ENCODE results near the gene SLIT1.

The SLIT1 gene

GRCh38 chr10:97228775-97229157 lies 43.0 kb upstream of the SLIT1 start:
- peaks cover 9 to 13% of the 10 kb centered on the region in 2 experiments for H3K4me1 ChIP-seq (ENCODE audit: control insufficient read depth in 1 of 2, insufficient read depth in 1 of 2, low read depth in 1 of 2, low read length in 1 of 2)
- peaks cover 75% of the 10 kb centered on the region for H3K36me3 ChIP-seq
- H3K9me3 ChIP-seq: no peaks in the 10 kb centered on the region
- TF ChIP-seq CTCF (IDR thresholded peaks at IDR 0.05): no peak
- H3K4me3 ChIP-seq (ENCODE audit: low read depth in 1 of 2, low read length in 1 of 2): no peak overlapping the region
- no peak overlapping the region for H3K27ac ChIP-seq
- no peaks in the 10 kb centered on the region for H3K27me3 ChIP-seq

- no peak for TF ChIP-seq CTCF (IDR thresholded peaks at IDR 0.05)
- Histone ChIP-seq H3K36me3 (peaks cover 73% of the 10 kb centered on the region), H3K4me1 (ENCODE audit: control insufficient read depth in 1 of 2, insufficient read depth in 1 of 2, low read depth in 1 of 2, low read length in 1 of 2) (peaks cover 9 to 13% of the 10 kb centered on the region in 2 experiments), H3K9me3 (no peaks in the 10 kb centered on the region), H3K27ac (peak overlapping the region; percentile 37), H3K27me3 (no peaks in the 10 kb centered on the region), H3K4me3 (ENCODE audit: low read depth in 1 of 2, low read length in 1 of 2) (no peak overlapping the region)
Observed at GRCh38 chr10:97228130-97228774, 42.5 kb upstream of the SLIT1 start.

GRCh38 chr10:97226398-97226797 lies 40.6 kb upstream of the SLIT1 start:
- no peak overlapping the region for H3K27ac ChIP-seq
- H3K27me3 ChIP-seq: no peaks in the 10 kb centered on the region
- H3K9me3 ChIP-seq: no peaks in the 10 kb centered on the region
- peaks cover 9 to 27% of the 10 kb centered on the region in 2 experiments for H3K4me1 ChIP-seq (ENCODE audit: control insufficient read depth in 1 of 2, insufficient read depth in 1 of 2, low read depth in 1 of 2, low read length in 1 of 2)
- no peak overlapping the region for H3K4me3 ChIP-seq (ENCODE audit: low read depth in 1 of 2, low read length in 1 of 2)
- no peak for TF ChIP-seq CTCF (IDR thresholded peaks at IDR 0.05)
- peaks cover 70% of the 10 kb centered on the region for H3K36me3 ChIP-seq

GRCh38 chr10:97224483-97225435 lies 39.0 kb upstream of the SLIT1 start:
- no peak for TF ChIP-seq CTCF (IDR thresholded peaks at IDR 0.05)
- Histone ChIP-seq H3K4me1 (ENCODE audit: control insufficient read depth in 1 of 2, insufficient read depth in 1 of 2, low read depth in 1 of 2, low read length in 1 of 2) (peaks cover 9 to 29% of the 10 kb centered on the region in 2 experiments), H3K4me3 (ENCODE audit: low read depth in 1 of 2, low read length in 1 of 2) (no peak overlapping the region), H3K27ac (peak overlapping the region; percentile 68), H3K27me3 (no peaks in the 10 kb centered on the region), H3K36me3 (peaks cover 65% of the 10 kb centered on the region), H3K9me3 (no peaks in the 10 kb centered on the region)

- Histone ChIP-seq H3K4me1 (ENCODE audit: control insufficient read depth in 1 of 2, insufficient read depth in 1 of 2, low read depth in 1 of 2, low read length in 1 of 2) (peaks cover 18 to 42% of the 10 kb centered on the region in 2 experiments), H3K4me3 (ENCODE audit: low read depth in 1 of 2, low read length in 1 of 2) (no peak overlapping the region), H3K9me3 (no peaks in the 10 kb centered on the region), H3K27ac (no peak overlapping the region), H3K36me3 (peaks cover 42% of the 10 kb centered on the region), H3K27me3 (no peaks in the 10 kb centered on the region)
- no peak for TF ChIP-seq CTCF (IDR thresholded peaks at IDR 0.05)
Observed at GRCh38 chr10:97222326-97222961, 36.7 kb upstream of the SLIT1 start.
